Keratinocyte (primary cell): ENCODE measurements around the gene EYS. TPM values are rescaled to one million over a fixed set of nuclear protein-coding genes. Genes with fewer than 3 reads are reported as not detected.

Experiments
- DNase-seq: peaks from one replicate; pipeline ENCODE4 v3.0.0-alpha.2; 2011; ENCODE audit warnings: low read depth, missing footprints, low spot score
- FAIRE-seq: peaks from 2 replicates; lab custom pipeline; 2011; peaks lifted over from hg19 to GRCh38; lab: Jason Lieb, UNC
- H2AFZ ChIP-seq: 2 replicates; pipeline ENCODE4 v1.6.0; 2012; ENCODE audit warnings: low read length, control low read depth, inconsistent platforms; ENCODE audit not compliant: control insufficient read depth
- H3K27ac ChIP-seq: 2 replicates; pipeline ENCODE4 v1.5.1; 2011; ENCODE audit warnings: low read length; ENCODE audit not compliant: control insufficient read depth, insufficient read depth
- H3K27me3 ChIP-seq: 3 replicates; pipeline ENCODE4 v1.6.0; 2011; ENCODE audit warnings: low read length; ENCODE audit not compliant: control insufficient read depth, insufficient read depth; ENCODE audit errors: extremely low read depth
- H3K36me3 ChIP-seq, 2 experiments: 2 replicates in 1 of 2; 3 replicates in 1 of 2; pipeline ENCODE4 v1.5.1; 2011; ENCODE audit warnings: low read length in 2 of 2, mild to moderate bottlenecking in 1 of 2; ENCODE audit not compliant: control insufficient read depth in 2 of 2, insufficient read depth in 2 of 2; ENCODE audit errors: extremely low read depth in 1 of 2
- H3K4me1 ChIP-seq: 3 replicates; pipeline ENCODE4 v1.5.1; 2011; ENCODE audit warnings: low read length; ENCODE audit not compliant: control insufficient read depth, insufficient read depth; ENCODE audit errors: extremely low read depth
- H3K4me2 ChIP-seq: 3 replicates; pipeline ENCODE4 v1.6.0; 2011; ENCODE audit warnings: low read depth, low read length; ENCODE audit not compliant: control insufficient read depth, insufficient read depth; ENCODE audit errors: extremely low read depth
- H3K4me3 ChIP-seq, 3 experiments: fragments of 200-600 bp in 1 of 3; sonication (generic) in 1 of 3; 2 replicates in 2 of 3; 3 replicates in 1 of 3; pipeline ENCODE4 v1.5.1; 2011 to 2016; ENCODE audit warnings: low read length in 3 of 3, mild to moderate bottlenecking in 3 of 3, control low read depth in 2 of 3, inconsistent platforms in 1 of 3, low read depth in 1 of 3, mixed read lengths in 1 of 3, mixed run types in 1 of 3, moderate library complexity in 1 of 3; ENCODE audit not compliant: control insufficient read depth in 2 of 3, insufficient read depth in 2 of 3; ENCODE audit errors: extremely low read depth in 1 of 3
- H3K79me2 ChIP-seq: 2 replicates; pipeline ENCODE4 v1.6.0; 2012; ENCODE audit warnings: low read length; ENCODE audit not compliant: control insufficient read depth, insufficient read depth
- H3K9ac ChIP-seq: 3 replicates; pipeline ENCODE4 v1.6.0; 2011; ENCODE audit warnings: low read length; ENCODE audit not compliant: control insufficient read depth, insufficient read depth; ENCODE audit errors: extremely low read depth
- H3K9me1 ChIP-seq: 3 replicates; pipeline ENCODE4 v1.6.0; 2011; ENCODE audit warnings: low read length; ENCODE audit not compliant: control insufficient read depth, insufficient read depth; ENCODE audit errors: extremely low read depth
- H3K9me3 ChIP-seq: 2 replicates; pipeline ENCODE4 v1.5.1; 2012; ENCODE audit warnings: low read depth, low read length; ENCODE audit not compliant: control insufficient read depth
- H4K20me1 ChIP-seq: 3 replicates; pipeline ENCODE4 v1.6.0; 2011; ENCODE audit warnings: low read length; ENCODE audit not compliant: control insufficient read depth, insufficient read depth; ENCODE audit errors: extremely low read depth
- EZH2 ChIP-seq: IDR thresholded peaks from one replicate; pipeline ENCODE4 v1.6.1; 2012; ENCODE audit warnings: inconsistent platforms, mild to moderate bottlenecking, low read length, moderate library complexity
- dilution Hi-C: fragments of 300-500 bp; cut with MboI; formaldehyde crosslinking; loops from one replicate; pipeline ENCODE4 v1.7.0; 2020; ENCODE audit warnings: low sequenced_read_pairs; ENCODE audit not compliant: extremely low pct_ligation_motif_present
- polyA plus RNA-seq, 5 experiments: library from polyadenylated mRNA; depleted of rRNA in 3 of 5; stranded (reverse) in 3 of 5; stranded (forward) in 1 of 5; unstranded in 1 of 5; fragments of >200 nt; gene quantifications; 1 replicate in 1 of 5; 2 replicates in 3 of 5; 3 replicates in 1 of 5; pipeline versions ENCODE4 v1.2.1 to v1.2.3, GENCODE V29; 2011 to 2012; ENCODE audit warnings: missing spikeins in 2 of 5, low read depth in 1 of 5, low replicate concordance in 1 of 5
- TF ChIP-seq, protein P1 (sequence below), 3 experiments: IDR thresholded peaks in 1 of 3; conservative IDR thresholded peaks in 1 of 3; optimal IDR thresholded peaks in 1 of 3; 2 replicates in 2 of 3; 3 replicates in 1 of 3; pipeline versions ENCODE3 to v1.5.1; 2011; ENCODE audit warnings: low read length in 3 of 3, mild to moderate bottlenecking in 3 of 3, moderate library complexity in 2 of 3, control low read depth in 1 of 3, inconsistent platforms in 1 of 3; ENCODE audit not compliant: insufficient read depth in 2 of 3; ENCODE audit errors: extremely low read depth in 1 of 3

EYS gene
- polyA plus RNA-seq, 1 donor (not counting 4 experiments of a cell fraction or from before 2014, with no cell fraction given): 0.34 TPM

DNA sequence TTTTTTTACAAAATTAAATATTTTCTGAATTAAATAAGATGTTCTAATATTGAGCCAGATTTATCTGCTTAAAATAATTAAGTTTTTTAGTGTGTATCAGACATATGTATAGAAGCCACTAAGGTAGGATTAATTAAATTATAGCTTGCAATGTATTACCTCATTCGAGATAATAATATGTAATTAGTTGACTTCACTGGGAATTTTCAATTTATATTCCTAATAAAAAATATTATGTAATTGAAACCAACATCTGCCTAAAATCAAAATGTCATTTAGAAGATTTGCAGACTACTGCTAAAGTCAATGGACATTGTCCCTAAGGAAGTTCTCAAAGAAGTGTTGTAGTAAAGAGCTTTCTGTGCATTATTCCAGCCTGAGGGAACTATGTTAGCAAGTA is 254.7 kb downstream of the EYS start:
- no peaks in the 10 kb centered on the region for H3K9me3 ChIP-seq
- dilution Hi-C loops: no loop called here
- no peak for TF ChIP-seq EZH2
- TF ChIP-seq, protein P1, sequence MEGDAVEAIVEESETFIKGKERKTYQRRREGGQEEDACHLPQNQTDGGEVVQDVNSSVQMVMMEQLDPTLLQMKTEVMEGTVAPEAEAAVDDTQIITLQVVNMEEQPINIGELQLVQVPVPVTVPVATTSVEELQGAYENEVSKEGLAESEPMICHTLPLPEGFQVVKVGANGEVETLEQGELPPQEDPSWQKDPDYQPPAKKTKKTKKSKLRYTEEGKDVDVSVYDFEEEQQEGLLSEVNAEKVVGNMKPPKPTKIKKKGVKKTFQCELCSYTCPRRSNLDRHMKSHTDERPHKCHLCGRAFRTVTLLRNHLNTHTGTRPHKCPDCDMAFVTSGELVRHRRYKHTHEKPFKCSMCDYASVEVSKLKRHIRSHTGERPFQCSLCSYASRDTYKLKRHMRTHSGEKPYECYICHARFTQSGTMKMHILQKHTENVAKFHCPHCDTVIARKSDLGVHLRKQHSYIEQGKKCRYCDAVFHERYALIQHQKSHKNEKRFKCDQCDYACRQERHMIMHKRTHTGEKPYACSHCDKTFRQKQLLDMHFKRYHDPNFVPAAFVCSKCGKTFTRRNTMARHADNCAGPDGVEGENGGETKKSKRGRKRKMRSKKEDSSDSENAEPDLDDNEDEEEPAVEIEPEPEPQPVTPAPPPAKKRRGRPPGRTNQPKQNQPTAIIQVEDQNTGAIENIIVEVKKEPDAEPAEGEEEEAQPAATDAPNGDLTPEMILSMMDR (optimal IDR thresholded peaks at IDR 0.05 in 1 of 3, IDR thresholded peaks at IDR 0.05 in 1 of 3, conservative IDR thresholded peaks at IDR 0.05 in 1 of 3; ENCODE audit: extremely low read depth in 1 of 3, insufficient read depth in 2 of 3, low read length in 3 of 3): no peak
- no peaks in the 10 kb centered on the region for H3K36me3 ChIP-seq
- no peaks in the 10 kb centered on the region for H4K20me1 ChIP-seq
- H3K27me3 ChIP-seq: no peaks in the 10 kb centered on the region
- H3K27ac ChIP-seq: no peak overlapping the region
- H3K4me1 ChIP-seq: no peaks in the 10 kb centered on the region
- no peak for DNase-seq
- no peak for FAIRE-seq
- no peak overlapping the region for H3K9ac ChIP-seq
- no peaks in the 10 kb centered on the region for H3K79me2 ChIP-seq
- H2AFZ ChIP-seq: no peak overlapping the region
- no peaks in the 10 kb centered on the region for H3K9me1 ChIP-seq
- no peak overlapping the region for H3K4me2 ChIP-seq
- H3K4me3 ChIP-seq: no peak overlapping the region

DNA sequence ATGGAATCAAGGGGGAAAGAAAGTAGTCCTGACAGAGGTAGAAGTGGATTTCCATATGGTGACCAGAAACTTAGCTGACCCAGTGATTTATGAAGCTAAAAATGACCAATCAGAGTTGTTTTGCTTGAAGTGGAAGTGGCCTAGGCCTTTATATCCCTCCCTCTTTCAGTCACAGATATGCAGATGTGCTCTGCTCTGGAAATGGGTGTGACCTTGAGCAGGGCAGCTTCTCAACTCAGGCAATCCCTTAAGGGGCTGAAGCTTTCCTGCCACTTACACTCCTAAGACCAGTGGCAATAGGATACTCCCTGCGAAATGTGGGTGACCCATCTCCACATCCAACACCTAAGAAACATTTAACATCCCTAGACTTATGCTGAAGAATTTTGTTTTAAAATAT is 256.6 kb downstream of the EYS start:
- Histone ChIP-seq H2AFZ (no peak overlapping the region), H3K9ac (no peak overlapping the region), H3K9me3 (no peaks in the 10 kb centered on the region), H3K4me2 (no peak overlapping the region), H3K36me3 (no peaks in the 10 kb centered on the region), H4K20me1 (no peaks in the 10 kb centered on the region), H3K27me3 (no peaks in the 10 kb centered on the region), H3K4me1 (no peaks in the 10 kb centered on the region), H3K79me2 (no peaks in the 10 kb centered on the region), H3K27ac (no peak overlapping the region), H3K9me1 (no peaks in the 10 kb centered on the region), H3K4me3 (no peak overlapping the region)
- DNase-seq (no peak), FAIRE-seq (no peak)
- dilution Hi-C loops: no loop called here
- TF ChIP-seq, protein P1 (optimal IDR thresholded peaks at IDR 0.05 in 1 of 3, IDR thresholded peaks at IDR 0.05 in 1 of 3, conservative IDR thresholded peaks at IDR 0.05 in 1 of 3; ENCODE audit: extremely low read depth in 1 of 3, insufficient read depth in 2 of 3, low read length in 3 of 3): no peak
- TF ChIP-seq EZH2: no peak
